Liver (tissue), 3 donors: Measurements from ENCODE around the gene SLC16A10.

ENCODE experiments used
- ATF3 ChIP-seq: IDR thresholded peaks from 2 replicates; pipeline ENCODE4 v1.6.1; 2016; ENCODE audit warnings: antibody characterized with exemption
- CTCF ChIP-seq: fragments of 150-350 bp; IDR thresholded peaks from 2 replicates; pipeline ENCODE4 v1.5.1; 2017; ENCODE audit warnings: improper control_type of control experiment, low read depth, low read length; ENCODE audit not compliant: missing input control
- EGR1 ChIP-seq, 2 donors: IDR thresholded peaks; 2 replicates each; pipeline ENCODE4 v1.6.1; 2016 to 2018; ENCODE audit warnings: antibody characterized with exemption in 2 of 2, low read depth in 2 of 2
- RAD21 ChIP-seq, 2 donors: IDR thresholded peaks; 2 replicates each; pipeline ENCODE4 v1.6.1; 2016; ENCODE audit warnings: antibody characterized with exemption in 2 of 2, mild to moderate bottlenecking in 2 of 2
- SP1 ChIP-seq: IDR thresholded peaks from 2 replicates; pipeline ENCODE4 v1.6.1; 2018; ENCODE audit warnings: antibody characterized with exemption, mild to moderate bottlenecking
- donor health status: healthy.
- donor health status: healthy.

- TF ChIP-seq CTCF: no peak
- no peak for TF ChIP-seq SP1
- no peak for TF ChIP-seq ATF3
- no peak for TF ChIP-seq EGR1 (IDR thresholded peaks at IDR 0.05; ENCODE audit: low read depth in 2 of 2)
- TF ChIP-seq RAD21 (IDR thresholded peaks at IDR 0.05): no peak
Measured at GRCh38 chr6:111222341-111222740, 135.0 kb downstream of the SLC16A10 start.
